ENCODE measurements around the gene PCDHGA7.
A peak's percentile ranks its signal among the peaks of the same experiment; 100 is the strongest.
"Not testable (repeated sequence)": the region's sequence is repeated elsewhere in the genome, so short reads cannot be mapped to it uniquely, and the experiment has no call there.

Gene PCDHGA7

GRCh38 chr5:141382469-141383294 lies at the start of gene PCDHGA7:
Gene PCDHGA7, plus strand, starts transcription at chr5:141382742. Its CDS starts 158 bp downstream, at chr5:141382900.
- TF ChIP-seq CTCF (conservative IDR thresholded peaks at IDR 0.05; ENCODE audit: low read depth, low read length): peak; percentile 41
- H3K4me3 ChIP-seq (ENCODE audit: low read depth, low read length): peak within 1 kb of the TSS; percentile 45
- DNase-seq (ENCODE audit: low read depth): peak; percentile 40

- H3K4me3 ChIP-seq (ENCODE audit: low read depth, low read length): peak within 1 kb of the TSS; percentile 46
- peak; percentile 63 for TF ChIP-seq CTCF (conservative IDR thresholded peaks at IDR 0.05; ENCODE audit: low read depth, low read length)
- DNase-seq (ENCODE audit: low read depth): peak; percentile 59
Observed at GRCh38 chr5:141338538-141339306, 43.8 kb upstream of the PCDHGA7 start, which contains the start of gene PCDHGA2. Gene PCDHGA2, plus strand, starts transcription at chr5:141338760.

- DNase-seq (ENCODE audit: low read depth); H3K4me3 ChIP-seq (ENCODE audit: low read depth, low read length): not testable (repeated sequence)
Observed at GRCh38 chr5:141340781-141341354, 41.7 kb upstream of the PCDHGA7 start.

GRCh38 chr5:141342773-141343172 lies 39.8 kb upstream of the PCDHGA7 start:
- DNase-seq (ENCODE audit: low read depth): no peak
- no peak overlapping the region for H3K4me3 ChIP-seq (ENCODE audit: low read depth, low read length)
- TF ChIP-seq CTCF (conservative IDR thresholded peaks at IDR 0.05; ENCODE audit: low read depth, low read length): no peak

- peak; percentile 55 for TF ChIP-seq CTCF (conservative IDR thresholded peaks at IDR 0.05; ENCODE audit: low read depth, low read length)
- H3K4me3 ChIP-seq (ENCODE audit: low read depth, low read length): peak within 1 kb of the TSS; percentile 45
- DNase-seq (ENCODE audit: low read depth): peak; percentile 61
Observed at GRCh38 chr5:141343242-141343952, 39.1 kb upstream of the PCDHGA7 start, which contains the start of gene PCDHGA3. Gene PCDHGA3, plus strand, starts transcription at chr5:141343829. Its CDS starts 205 bp downstream, at chr5:141344034.

GRCh38 chr5:141343953-141344463 lies 38.5 kb upstream of the PCDHGA7 start:
- no peak for TF ChIP-seq CTCF (conservative IDR thresholded peaks at IDR 0.05; ENCODE audit: low read depth, low read length)
- DNase-seq (ENCODE audit: low read depth): no peak
- peak overlapping the region; percentile 45 for H3K4me3 ChIP-seq (ENCODE audit: low read depth, low read length)
